Osteocyte (in vitro differentiated cells): ENCODE data around the gene GPC4. TPM values are rescaled to one million over a fixed set of nuclear protein-coding genes. Genes with fewer than 3 reads are reported as not detected.
"Not testable (repeated sequence)": the region's sequence is repeated elsewhere in the genome, so short reads cannot be mapped to it uniquely, and the experiment has no call there.

Source experiments
- DNase-seq: peaks from one replicate; pipeline ENCODE4 v3.0.0; 2021; ENCODE audit warnings: mixed read lengths; ENCODE audit not compliant: unreplicated experiment; ENCODE audit errors: extremely low spot score
- H3K27ac Mint-ChIP-seq: one replicate; pipeline ENCODE4 v1.8.0; 2021; ENCODE audit warnings: mild to moderate bottlenecking, mixed read lengths; ENCODE audit not compliant: unreplicated experiment
- H3K27me3 Mint-ChIP-seq: one replicate; pipeline ENCODE4 v1.8.0; 2021; ENCODE audit warnings: mixed read lengths; ENCODE audit not compliant: unreplicated experiment
- H3K36me3 Mint-ChIP-seq: one replicate; pipeline ENCODE4 v1.8.0; 2021; ENCODE audit warnings: mixed read lengths; ENCODE audit not compliant: unreplicated experiment
- H3K4me1 Mint-ChIP-seq: one replicate; pipeline ENCODE4 v1.8.0; 2021; ENCODE audit warnings: mixed read lengths; ENCODE audit not compliant: unreplicated experiment
- H3K4me3 Mint-ChIP-seq: one replicate; pipeline ENCODE4 v1.8.0; 2021; ENCODE audit warnings: mild to moderate bottlenecking, moderate library complexity, mixed read lengths; ENCODE audit not compliant: unreplicated experiment
- H3K9me3 Mint-ChIP-seq: one replicate; pipeline ENCODE4 v1.8.0; 2021; ENCODE audit warnings: mixed read lengths; ENCODE audit not compliant: unreplicated experiment
- CTCF ChIP-seq: fragments of 200-600 bp; sonication (generic); IDR thresholded peaks from 2 replicates; pipeline ENCODE4 v1.5.0; 2021; ENCODE audit warnings: antibody characterized with exemption, mild to moderate bottlenecking, moderate library complexity
- total RNA-seq: library from RNA; stranded (reverse); gene quantifications from 2 replicates; pipeline ENCODE4 v1.2.1, GENCODE V29; 2021

GPC4 gene
- total RNA-seq, 1 donor from 2014 or later = 98.0 TPM

- H3K4me1 Mint-ChIP-seq = no peaks in the 10 kb centered on the region
- TF ChIP-seq CTCF = no peak
- H3K36me3 Mint-ChIP-seq = no peaks in the 10 kb centered on the region
- no peak for DNase-seq
- no peak overlapping the region for H3K4me3 Mint-ChIP-seq
- H3K9me3 Mint-ChIP-seq = no peaks in the 10 kb centered on the region
- no peaks in the 10 kb centered on the region for H3K27me3 Mint-ChIP-seq
- H3K27ac Mint-ChIP-seq = no peak overlapping the region
Measured at GRCh38 chrX:133287860-133288259, 127.4 kb downstream of the GPC4 start.

GRCh38 chrX:133285341-133285740 lies 129.9 kb downstream of the GPC4 start:
- Mint-ChIP-seq H3K27ac (no peak overlapping the region), H3K36me3 (no peaks in the 10 kb centered on the region), H3K9me3 (peaks cover 11% of the 10 kb centered on the region)

GRCh38 chrX:133279112-133279730 lies 136.1 kb downstream of the GPC4 start:
- peaks cover 22% of the 10 kb centered on the region for H3K9me3 Mint-ChIP-seq
- H3K27me3 Mint-ChIP-seq, H3K4me3 Mint-ChIP-seq, H3K36me3 Mint-ChIP-seq, H3K4me1 Mint-ChIP-seq, H3K27ac Mint-ChIP-seq, DNase-seq: not testable (repeated sequence)

More at GRCh38 chrX:133285341-133285740, 129.9 kb downstream of the GPC4 start:
- Mint-ChIP-seq H3K4me1 (no peaks in the 10 kb centered on the region), H3K27me3 (no peaks in the 10 kb centered on the region), H3K4me3 (no peak overlapping the region)
- no peak for TF ChIP-seq CTCF
- no peak for DNase-seq

- peaks cover 7% of the 10 kb centered on the region for H3K9me3 Mint-ChIP-seq
- H3K27ac Mint-ChIP-seq = no peak overlapping the region
- H3K4me3 Mint-ChIP-seq = no peak overlapping the region
- no peak for TF ChIP-seq CTCF
- peaks cover 2% of the 10 kb centered on the region for H3K36me3 Mint-ChIP-seq
- no peaks in the 10 kb centered on the region for H3K27me3 Mint-ChIP-seq
- DNase-seq = no peak
- no peaks in the 10 kb centered on the region for H3K4me1 Mint-ChIP-seq
Measured at GRCh38 chrX:133273180-133273579, 142.1 kb downstream of the GPC4 start.

- Mint-ChIP-seq H3K36me3 (no peaks in the 10 kb centered on the region), H3K27ac (no peak overlapping the region), H3K4me1 (peaks cover 14% of the 10 kb centered on the region), H3K9me3 (no peaks in the 10 kb centered on the region), H3K4me3 (no peak overlapping the region), H3K27me3 (no peaks in the 10 kb centered on the region)
- no peak for DNase-seq
- TF ChIP-seq CTCF = no peak
Measured at GRCh38 chrX:133269168-133269567, 146.1 kb downstream of the GPC4 start.
